GM23338 (cell line): ENCODE results near the gene SBNO1. TPM values are rescaled to one million over a fixed set of nuclear protein-coding genes. Genes with fewer than 3 reads are reported as not detected.
"Not testable (repeated sequence)": the region's sequence is repeated elsewhere in the genome, so short reads cannot be mapped to it uniquely, and the experiment has no call there.

Experiments used
- ATAC-seq: fragments of 200-7000 bp; cut with Tn5 transposase; 3 replicates; pipeline ENCODE4 v1.9.1; 2020
- DNase-seq: peaks from one replicate; pipeline ENCODE4 v3.0.0-alpha.2; 2015; ENCODE audit warnings: low spot score
- H2AFZ ChIP-seq: fragments of 200-600 bp; sonication (generic); 2 replicates; pipeline ENCODE4 v1.8.0; 2016; ENCODE audit warnings: antibody characterized with exemption, mild to moderate bottlenecking, moderate library complexity
- H3F3A ChIP-seq: fragments of 200-600 bp; sonication (generic); replicated peaks from 2 replicates; pipeline ENCODE4 v1.8.0; 2017; ENCODE audit warnings: antibody characterized with exemption, mixed run types, low read depth
- H3K27ac ChIP-seq: fragments of 200-600 bp; sonication (generic); 2 replicates; pipeline ENCODE4 v1.6.1; 2016; ENCODE audit warnings: low read depth
- H3K27me3 ChIP-seq: fragments of 200-600 bp; sonication (generic); 2 replicates; pipeline ENCODE4 v1.8.0; 2016; ENCODE audit warnings: mild to moderate bottlenecking, mixed run types, moderate library complexity; ENCODE audit not compliant: insufficient read depth
- H3K36me3 ChIP-seq: fragments of 200-600 bp; sonication (generic); 2 replicates; pipeline ENCODE4 v1.8.0; 2016; ENCODE audit warnings: mild to moderate bottlenecking; ENCODE audit not compliant: insufficient read depth
- H3K4me1 ChIP-seq: fragments of 200-600 bp; sonication (generic); 2 replicates; pipeline ENCODE4 v1.8.0; 2016; ENCODE audit warnings: mild to moderate bottlenecking, moderate library complexity; ENCODE audit not compliant: insufficient read depth
- H3K4me2 ChIP-seq: fragments of 200-600 bp; sonication (generic); 2 replicates; pipeline ENCODE4 v1.7.1; 2017; ENCODE audit warnings: mixed run types
- H3K4me3 ChIP-seq: fragments of 200-600 bp; sonication (generic); 2 replicates; pipeline ENCODE4 v1.6.1; 2016; ENCODE audit warnings: mixed run types
- H3K79me2 ChIP-seq: fragments of 200-600 bp; sonication (generic); replicated peaks from 2 replicates; pipeline ENCODE4 v1.8.0; 2017; ENCODE audit warnings: mild to moderate bottlenecking; ENCODE audit not compliant: insufficient read depth
- H3K9me2 ChIP-seq: fragments of 200-600 bp; sonication (generic); 2 replicates; pipeline ENCODE4 v1.8.0; 2017; ENCODE audit not compliant: insufficient read depth
- H4K20me1 ChIP-seq: fragments of 200-600 bp; sonication (generic); replicated peaks from 2 replicates; pipeline ENCODE4 v1.8.0; 2017; ENCODE audit warnings: mild to moderate bottlenecking; ENCODE audit not compliant: insufficient read depth
- H3K27ac Mint-ChIP-seq: 2 replicates; pipeline ENCODE4 v1.8.0; 2020; ENCODE audit warnings: inconsistent platforms, mild to moderate bottlenecking, moderate library complexity, mixed read lengths
- H3K27me3 Mint-ChIP-seq: 3 replicates; pipeline ENCODE4 v1.8.0; 2022; ENCODE audit warnings: low read depth, mild to moderate bottlenecking, moderate library complexity, mixed read lengths, inconsistent platforms; ENCODE audit not compliant: insufficient read depth, poor library complexity
- H3K36me3 Mint-ChIP-seq: 3 replicates; pipeline ENCODE4 v1.8.0; 2021; ENCODE audit warnings: low read depth, mild to moderate bottlenecking, inconsistent platforms, moderate library complexity, mixed read lengths
- H3K4me1 Mint-ChIP-seq: 3 replicates; pipeline ENCODE4 v1.8.0; 2020; ENCODE audit warnings: mild to moderate bottlenecking, inconsistent platforms, mixed read lengths
- H3K4me3 Mint-ChIP-seq: 3 replicates; pipeline ENCODE4 v1.8.0; 2021; ENCODE audit warnings: moderate library complexity, mild to moderate bottlenecking, inconsistent platforms, mixed read lengths
- H3K9me3 Mint-ChIP-seq: 3 replicates; pipeline ENCODE4 v1.8.0; 2020; ENCODE audit warnings: moderate library complexity, mild to moderate bottlenecking, inconsistent platforms, mixed read lengths
- CREB1 ChIP-seq: fragments of 250-450 bp; sonication (Bioruptor Pico); IDR thresholded peaks from 2 replicates; pipeline ENCODE4 v1.5.0; 2020; ENCODE audit warnings: low read depth, mild to moderate bottlenecking, moderate library complexity
- ETS1 ChIP-seq: IDR thresholded peaks from 2 replicates; pipeline ENCODE4 v1.6.1; 2016; ENCODE audit warnings: antibody characterized with exemption
- EZH2 ChIP-seq: fragments of 200-600 bp; sonication (generic); IDR thresholded peaks from one replicate; pipeline ENCODE4 v1.8.0; 2017; ENCODE audit warnings: antibody characterized with exemption, mild to moderate bottlenecking, low read depth; ENCODE audit not compliant: unreplicated experiment
- EZH2phosphoT487 ChIP-seq: fragments of 200-600 bp; sonication (generic); IDR thresholded peaks from one replicate; pipeline ENCODE4 v1.8.1; 2018; ENCODE audit warnings: antibody characterized with exemption; ENCODE audit not compliant: unreplicated experiment
- JUNB ChIP-seq: IDR thresholded peaks from one replicate; pipeline ENCODE4 v1.6.1; 2016; ENCODE audit warnings: antibody characterized with exemption; ENCODE audit not compliant: unreplicated experiment
- NANOG ChIP-seq: IDR thresholded peaks from 2 replicates; pipeline ENCODE4 v1.6.1; 2016; ENCODE audit warnings: antibody characterized with exemption, borderline replicate concordance
- POLR2AphosphoS5 ChIP-seq: IDR thresholded peaks from 2 replicates; pipeline ENCODE4 v1.6.1; 2016; ENCODE audit warnings: antibody characterized with exemption, low read depth
- STAT1 ChIP-seq: IDR thresholded peaks from one replicate; pipeline ENCODE4 v1.6.1; 2016; ENCODE audit warnings: antibody characterized with exemption; ENCODE audit not compliant: unreplicated experiment
- ZNF114 ChIP-seq: fragments of 250-450 bp; sonication (Bioruptor Pico); IDR thresholded peaks from 2 replicates; pipeline ENCODE4 v1.5.0; 2020; ENCODE audit warnings: mild to moderate bottlenecking, moderate library complexity
- ZNF331 ChIP-seq: fragments of 250-450 bp; sonication (Bioruptor Pico); IDR thresholded peaks from 2 replicates; pipeline ENCODE4 v1.5.0; 2020; ENCODE audit warnings: low read depth, mild to moderate bottlenecking, moderate library complexity
- ZNF462 ChIP-seq: fragments of 250-450 bp; sonication (Bioruptor Pico); IDR thresholded peaks from 2 replicates; pipeline ENCODE4 v1.5.0; 2020; ENCODE audit warnings: mild to moderate bottlenecking, moderate library complexity
- polyA plus RNA-seq: library from polyadenylated mRNA; unstranded; fragments of >200 nt; fragmentation: Nextera tagmentation; extraction: Ambion mirVana; gene quantifications from 2 replicates; pipeline ENCODE4 v1.2.1, GENCODE V29; 2016
- total RNA-seq: library from RNA; depleted of rRNA; stranded (reverse); fragments of >200 nt; shearing (Covaris generic); gene quantifications from 2 replicates; pipeline ENCODE4 v1.2.3, GENCODE V29; 2014
- TF ChIP-seq, protein P1 (sequence below), 2 experiments: fragments of 200-600 bp in 1 of 2; sonication (generic) in 1 of 2; conservative IDR thresholded peaks; 2 replicates each; pipeline versions ENCODE4 v1.5.1 to v1.6.1; 2016 to 2017; ENCODE audit warnings: antibody characterized with exemption in 2 of 2, low read depth in 2 of 2, mild to moderate bottlenecking in 2 of 2, moderate library complexity in 1 of 2

The SBNO1 gene
- total and polyA plus RNA-seq, 2 experiments from 2014 or later = 34.9 to 49.5 TPM

- TF ChIP-seq ZNF462 (CRISPR knock-in tag) (no peak), ZNF331 (CRISPR knock-in tag) (no peak), EZH2 (no peak), CREB1 (CRISPR knock-in tag) (no peak), ETS1 (no peak), POLR2AphosphoS5 (no peak), NANOG (no peak), JUNB (no peak), ZNF114 (CRISPR knock-in tag) (no peak)
These were observed 44.8 kb downstream of the SBNO1 start (continued) for GRCh38 chr12:123319826-123320225.

- no peak for ATAC-seq
- peaks cover 89% of the 10 kb centered on the region for H3K36me3 Mint-ChIP-seq
- H3K36me3 ChIP-seq = peaks cover 71% of the 10 kb centered on the region
These were observed 45.4 kb downstream of the SBNO1 start for GRCh38 chr12:123319273-123319672.

GRCh38 chr12:123313046-123313445, 51.6 kb downstream of the SBNO1 start:
- not testable (repeated sequence) for H3K9me3 Mint-ChIP-seq, H3K4me3 Mint-ChIP-seq, H3K27me3 Mint-ChIP-seq, H3K79me2 ChIP-seq, H3F3A ChIP-seq, DNase-seq, H3K4me1 Mint-ChIP-seq, H4K20me1 ChIP-seq, H3K27ac Mint-ChIP-seq, H3K4me3 ChIP-seq, H3K27me3 ChIP-seq, H3K9me2 ChIP-seq, H3K27ac ChIP-seq, H3K4me2 ChIP-seq, ATAC-seq, H3K4me1 ChIP-seq, H2AFZ ChIP-seq
- H3K36me3 ChIP-seq = peaks cover 62% of the 10 kb centered on the region
- H3K36me3 Mint-ChIP-seq = peaks cover 88% of the 10 kb centered on the region

More at GRCh38 chr12:123319273-123319672, 45.4 kb downstream of the SBNO1 start:
- H3K4me1 ChIP-seq = no peaks in the 10 kb centered on the region
- H3F3A ChIP-seq = 0 out of 2 replicates have a peak, but pooled peaks cover 3% of the 10 kb centered on the region
- TF ChIP-seq ZNF331 (CRISPR knock-in tag) (no peak), STAT1 (no peak), JUNB (no peak), EZH2phosphoT487 (no peak)
- TF ChIP-seq, protein P1, sequence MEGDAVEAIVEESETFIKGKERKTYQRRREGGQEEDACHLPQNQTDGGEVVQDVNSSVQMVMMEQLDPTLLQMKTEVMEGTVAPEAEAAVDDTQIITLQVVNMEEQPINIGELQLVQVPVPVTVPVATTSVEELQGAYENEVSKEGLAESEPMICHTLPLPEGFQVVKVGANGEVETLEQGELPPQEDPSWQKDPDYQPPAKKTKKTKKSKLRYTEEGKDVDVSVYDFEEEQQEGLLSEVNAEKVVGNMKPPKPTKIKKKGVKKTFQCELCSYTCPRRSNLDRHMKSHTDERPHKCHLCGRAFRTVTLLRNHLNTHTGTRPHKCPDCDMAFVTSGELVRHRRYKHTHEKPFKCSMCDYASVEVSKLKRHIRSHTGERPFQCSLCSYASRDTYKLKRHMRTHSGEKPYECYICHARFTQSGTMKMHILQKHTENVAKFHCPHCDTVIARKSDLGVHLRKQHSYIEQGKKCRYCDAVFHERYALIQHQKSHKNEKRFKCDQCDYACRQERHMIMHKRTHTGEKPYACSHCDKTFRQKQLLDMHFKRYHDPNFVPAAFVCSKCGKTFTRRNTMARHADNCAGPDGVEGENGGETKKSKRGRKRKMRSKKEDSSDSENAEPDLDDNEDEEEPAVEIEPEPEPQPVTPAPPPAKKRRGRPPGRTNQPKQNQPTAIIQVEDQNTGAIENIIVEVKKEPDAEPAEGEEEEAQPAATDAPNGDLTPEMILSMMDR (conservative IDR thresholded peaks at IDR 0.05; ENCODE audit: low read depth in 2 of 2) = no peak
- no peak overlapping the region for H3K4me3 Mint-ChIP-seq
- no peak overlapping the region for H3K4me2 ChIP-seq
- H2AFZ ChIP-seq = no peak overlapping the region
- no peaks in the 10 kb centered on the region for H3K27me3 ChIP-seq
- H3K27ac ChIP-seq = no peak overlapping the region
- no peak overlapping the region for H3K27ac Mint-ChIP-seq
- no peaks in the 10 kb centered on the region for H3K79me2 ChIP-seq
- H3K9me3 Mint-ChIP-seq = no peaks in the 10 kb centered on the region
- H4K20me1 ChIP-seq = peaks cover 6% of the 10 kb centered on the region
- no peak for DNase-seq
- no peaks in the 10 kb centered on the region for H3K27me3 Mint-ChIP-seq
- no peaks in the 10 kb centered on the region for H3K9me2 ChIP-seq
- H3K4me3 ChIP-seq = no peak overlapping the region
- no peaks in the 10 kb centered on the region for H3K4me1 Mint-ChIP-seq
